Measurements from ENCODE around the gene PRKAG2.
"Not testable (repeated sequence)": the region's sequence is repeated elsewhere in the genome, so short reads cannot be mapped to it uniquely, and the experiment has no call there.

Gene PRKAG2

DNA sequence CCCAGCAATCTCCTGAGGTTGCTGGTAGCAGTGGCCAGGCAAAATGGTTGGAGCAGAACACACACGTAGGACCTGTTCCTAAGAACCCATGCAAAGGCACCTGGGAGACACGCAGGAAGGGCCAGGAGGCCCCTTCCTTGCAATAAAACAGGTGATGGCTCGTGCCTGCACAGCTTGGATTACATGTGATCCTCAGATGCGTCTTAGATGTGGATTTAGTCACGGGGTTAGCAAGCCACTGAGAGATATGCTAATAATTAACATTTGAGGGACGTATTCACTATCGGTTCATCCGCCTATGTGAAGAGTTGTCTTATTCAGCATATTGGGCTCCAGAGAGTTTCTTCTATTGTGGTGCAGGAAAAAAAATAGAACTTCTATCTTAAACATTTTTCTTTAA, 352.6 kb downstream of the PRKAG2 start:
- no peak overlapping the region for H3K4me3 ChIP-seq (ENCODE audit: low read depth in 1 of 2, low read length in 1 of 2)
- peaks cover 6% of the 10 kb centered on the region for H3K27me3 ChIP-seq
- H3K9me3 ChIP-seq = no peaks in the 10 kb centered on the region
- no peak overlapping the region for H3K27ac ChIP-seq
- H3K36me3 ChIP-seq = no peaks in the 10 kb centered on the region
- peaks cover 8 to 11% of the 10 kb centered on the region in 2 experiments for H3K4me1 ChIP-seq (ENCODE audit: control insufficient read depth in 1 of 2, insufficient read depth in 1 of 2, low read depth in 1 of 2, low read length in 1 of 2)
- TF ChIP-seq, protein P1, sequence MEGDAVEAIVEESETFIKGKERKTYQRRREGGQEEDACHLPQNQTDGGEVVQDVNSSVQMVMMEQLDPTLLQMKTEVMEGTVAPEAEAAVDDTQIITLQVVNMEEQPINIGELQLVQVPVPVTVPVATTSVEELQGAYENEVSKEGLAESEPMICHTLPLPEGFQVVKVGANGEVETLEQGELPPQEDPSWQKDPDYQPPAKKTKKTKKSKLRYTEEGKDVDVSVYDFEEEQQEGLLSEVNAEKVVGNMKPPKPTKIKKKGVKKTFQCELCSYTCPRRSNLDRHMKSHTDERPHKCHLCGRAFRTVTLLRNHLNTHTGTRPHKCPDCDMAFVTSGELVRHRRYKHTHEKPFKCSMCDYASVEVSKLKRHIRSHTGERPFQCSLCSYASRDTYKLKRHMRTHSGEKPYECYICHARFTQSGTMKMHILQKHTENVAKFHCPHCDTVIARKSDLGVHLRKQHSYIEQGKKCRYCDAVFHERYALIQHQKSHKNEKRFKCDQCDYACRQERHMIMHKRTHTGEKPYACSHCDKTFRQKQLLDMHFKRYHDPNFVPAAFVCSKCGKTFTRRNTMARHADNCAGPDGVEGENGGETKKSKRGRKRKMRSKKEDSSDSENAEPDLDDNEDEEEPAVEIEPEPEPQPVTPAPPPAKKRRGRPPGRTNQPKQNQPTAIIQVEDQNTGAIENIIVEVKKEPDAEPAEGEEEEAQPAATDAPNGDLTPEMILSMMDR (IDR thresholded peaks at IDR 0.05) = no peak

DNA sequence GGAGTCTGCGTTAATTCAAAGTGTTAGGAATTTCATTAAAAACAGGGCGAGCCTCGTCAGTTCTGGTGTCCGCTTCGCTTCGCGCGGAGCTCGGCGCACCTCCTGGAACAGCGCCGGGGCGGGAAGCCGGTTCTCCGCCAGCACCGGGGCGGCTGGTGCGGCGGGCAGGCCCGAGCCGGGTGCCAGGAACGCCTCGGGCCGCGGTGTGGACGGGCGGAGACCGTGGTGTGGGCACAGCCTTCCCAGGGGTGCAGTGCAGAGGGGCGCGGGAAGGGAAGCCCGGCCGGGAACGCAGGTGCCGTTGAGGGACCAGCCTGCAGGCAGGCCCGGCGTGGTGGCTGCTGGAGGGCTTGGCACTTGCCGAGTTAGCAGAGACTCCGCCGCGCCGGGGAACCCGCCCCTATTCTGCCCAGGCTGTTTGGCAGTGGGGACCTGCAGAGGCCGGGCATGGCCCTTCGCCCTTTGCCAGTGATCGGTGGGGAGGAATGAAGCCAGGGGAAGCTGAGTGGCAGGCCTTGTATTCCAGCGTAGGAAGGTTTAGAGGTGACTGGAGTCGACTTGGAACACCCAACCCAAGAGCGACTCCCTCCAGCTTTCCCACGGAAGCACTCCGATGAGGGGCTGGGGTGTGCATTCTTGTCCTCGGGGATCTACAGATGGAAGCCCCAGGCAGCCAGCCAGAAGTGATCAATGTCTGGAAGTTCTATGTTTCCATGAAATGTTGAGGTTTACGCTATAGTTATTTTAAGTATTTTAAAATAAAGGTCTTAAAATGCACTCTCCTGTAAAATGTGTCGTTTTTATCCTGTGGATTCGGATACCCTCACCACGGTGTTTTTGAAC, 356.3 kb downstream of the PRKAG2 start:
- H3K4me3 ChIP-seq (ENCODE audit: low read depth in 1 of 2, low read length in 1 of 2) = peak overlapping the region; percentile 72 to 76
- peak overlapping the region; percentile 98 for H3K27ac ChIP-seq
- H3K9me3 ChIP-seq = no peaks in the 10 kb centered on the region
- TF ChIP-seq, protein P1 (IDR thresholded peaks at IDR 0.05) = no peak
- no peaks in the 10 kb centered on the region for H3K36me3 ChIP-seq
- H3K27me3 ChIP-seq = peaks cover 6% of the 10 kb centered on the region
- H3K4me1 ChIP-seq (ENCODE audit: control insufficient read depth in 1 of 2, insufficient read depth in 1 of 2, low read depth in 1 of 2, low read length in 1 of 2) = peaks cover 30 to 31% of the 10 kb centered on the region in 2 experiments

DNA sequence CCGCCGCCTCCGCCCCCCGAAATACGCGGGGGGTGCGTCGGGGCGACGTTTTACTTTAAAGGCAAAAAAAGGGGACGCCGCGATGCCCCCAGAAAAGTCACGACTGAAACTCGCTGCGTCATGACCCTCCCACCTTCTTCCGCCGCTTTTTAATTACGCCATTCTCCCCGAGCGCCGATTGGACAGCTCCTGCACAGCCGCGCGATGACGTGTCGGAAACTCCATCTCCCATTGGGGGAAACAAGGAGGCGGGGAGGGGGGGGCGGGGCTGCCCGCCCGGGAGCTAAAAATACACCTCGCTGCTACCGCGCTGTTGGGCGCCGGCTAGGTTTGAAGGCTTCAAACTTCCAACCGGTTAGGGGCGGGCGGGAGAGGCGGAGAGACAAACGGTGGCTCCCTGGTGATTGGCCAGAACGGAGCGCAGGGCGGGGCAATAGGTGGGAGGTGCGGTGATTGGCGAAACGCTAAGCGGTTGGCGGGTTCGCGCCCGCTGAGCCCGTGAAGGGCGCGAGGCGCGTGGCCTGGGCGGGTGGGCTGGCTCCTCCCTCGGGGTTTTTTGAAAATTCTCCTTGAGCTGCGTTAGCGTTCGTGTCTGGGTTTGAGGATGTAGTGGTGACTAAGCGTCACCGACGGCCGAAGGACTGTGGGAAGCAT, 357.0 kb downstream of the PRKAG2 start, which contains the start of gene RHEB:
TSS of gene RHEB (minus strand) at position 131 of the 654 bp plus-strand sequence. CDS start 384 bp downstream, outside the sequence.
- H3K4me1 ChIP-seq (ENCODE audit: control insufficient read depth in 1 of 2, insufficient read depth in 1 of 2, low read depth in 1 of 2, low read length in 1 of 2) = peaks cover 32 to 37% of the 10 kb centered on the region in 2 experiments
- TF ChIP-seq, protein P1 (IDR thresholded peaks at IDR 0.05) = peak; percentile 26
- H3K27me3 ChIP-seq = peaks cover 6% of the 10 kb centered on the region
- no peaks in the 10 kb centered on the region for H3K36me3 ChIP-seq
- peak within 1 kb of the TSS; percentile 98 for H3K27ac ChIP-seq
- no peaks in the 10 kb centered on the region for H3K9me3 ChIP-seq
- H3K4me3 ChIP-seq (ENCODE audit: low read depth in 1 of 2, low read length in 1 of 2) = peak within 1 kb of the TSS; percentile 72 to 76

DNA sequence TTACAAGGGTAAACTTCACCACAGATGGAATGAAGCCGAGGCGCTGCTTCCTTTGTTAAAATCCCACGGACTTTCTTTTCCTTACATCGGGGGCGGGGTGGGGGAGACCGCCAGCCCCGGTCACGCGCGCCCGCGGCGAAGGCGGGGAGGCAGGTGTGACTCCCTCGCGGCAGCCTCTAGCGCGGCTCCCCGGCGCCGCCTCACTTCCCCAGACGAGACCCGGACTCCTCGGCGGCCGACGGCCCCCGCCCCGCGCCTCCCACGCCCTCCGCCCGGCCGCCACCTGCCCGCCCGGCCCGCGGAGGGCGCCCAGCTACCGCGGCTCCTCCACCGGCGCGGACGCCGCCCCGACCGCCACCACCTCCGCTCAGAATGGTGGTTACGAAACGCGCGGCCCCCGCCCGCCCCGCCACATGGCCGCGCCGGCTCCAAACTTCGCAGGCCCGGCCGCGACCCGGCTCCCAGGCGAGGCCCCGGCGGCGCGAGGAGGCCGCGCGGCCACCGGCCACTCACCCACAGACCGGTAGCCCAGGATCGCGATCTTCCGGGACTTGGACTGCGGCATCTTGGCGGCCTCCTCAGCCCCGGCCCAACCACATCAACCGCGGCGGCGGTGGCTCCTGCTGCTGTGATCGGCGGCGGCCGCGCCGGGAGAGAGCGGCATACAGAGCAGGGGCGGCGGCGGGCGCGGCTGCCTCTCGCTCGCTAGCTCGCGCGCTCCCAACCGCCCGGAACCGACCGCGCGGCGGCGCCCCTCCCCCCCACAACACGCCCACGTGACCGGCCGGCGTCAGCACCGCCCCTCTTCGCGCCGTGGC, 357.8 kb downstream of the PRKAG2 start:
- not testable (repeated sequence) for H3K36me3 ChIP-seq, H3K27me3 ChIP-seq, H3K9me3 ChIP-seq
- TF ChIP-seq, protein P1 (IDR thresholded peaks at IDR 0.05) = peak; percentile 34
- peak overlapping the region; percentile 98 for H3K27ac ChIP-seq
- peaks cover 32 to 37% of the 10 kb centered on the region in 2 experiments for H3K4me1 ChIP-seq (ENCODE audit: control insufficient read depth in 1 of 2, insufficient read depth in 1 of 2, low read depth in 1 of 2, low read length in 1 of 2)
- H3K4me3 ChIP-seq (ENCODE audit: low read depth in 1 of 2, low read length in 1 of 2) = peak overlapping the region; percentile 72 to 76

Data from neutrophil (primary cell).